Upper lobe of left lung (tissue), 4 donors: ENCODE results near the gene GDPGP1.

ENCODE experiments used
- CTCF ChIP-seq, 6 experiments: fragments of 450-650 bp in 4 of 6; fragments of 200-600 bp in 2 of 6; sonication (generic) in 2 of 6; IDR thresholded peaks; one replicate each; pipeline ENCODE4 v1.5.1; 2016 to 2019; ENCODE audit warnings: antibody characterized with exemption in 6 of 6
- POLR2A ChIP-seq, 4 donors: fragments of 450-650 bp; IDR thresholded peaks; one replicate each; pipeline ENCODE4 v1.5.1; 2016 to 2017; ENCODE audit warnings: antibody characterized with exemption in 4 of 4, mild to moderate bottlenecking in 2 of 4
- POLR2AphosphoS5 ChIP-seq, 2 donors: sonication (generic); formaldehyde crosslinking; IDR thresholded peaks; one replicate each; pipeline ENCODE4 v1.5.1; 2017; ENCODE audit warnings: antibody characterized with exemption in 2 of 2

GRCh38 chr15:90266485-90266884 is 32.5 kb downstream of the GDPGP1 start:
- TF ChIP-seq CTCF (IDR thresholded peaks at IDR 0.05) = no peak
- no peak for TF ChIP-seq POLR2A (IDR thresholded peaks at IDR 0.05)
- no peak for TF ChIP-seq POLR2AphosphoS5 (IDR thresholded peaks at IDR 0.05)
